Measurements from ENCODE around the gene PPCDC. TPM values are rescaled to one million over a fixed set of nuclear protein-coding genes. Genes with fewer than 3 reads are reported as not detected.

The PPCDC gene
- polyA plus RNA-seq, 1 experiment: 5.5 TPM

DNA sequence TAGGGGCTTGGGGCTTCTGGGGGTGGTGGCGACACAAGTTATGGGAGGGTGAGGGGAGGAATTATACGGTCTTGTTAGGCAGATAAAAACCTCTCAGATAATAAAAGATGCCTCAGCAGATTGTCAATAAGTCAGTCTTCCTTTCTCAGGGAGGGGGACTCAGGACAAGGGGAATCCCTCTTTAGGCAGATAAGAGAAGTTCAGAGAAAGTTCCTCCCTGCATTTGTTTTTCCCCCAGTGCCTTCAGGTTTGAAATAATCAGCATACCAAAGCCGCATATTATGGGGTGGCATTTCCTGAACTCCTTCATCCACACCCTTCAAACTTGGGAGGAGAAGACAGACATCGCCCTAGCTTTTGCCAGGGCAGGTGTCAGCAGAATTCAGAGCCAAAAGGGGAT is 8.5 kb downstream of the PPCDC start:
- POLR2A ChIA-PET: no interaction called here
- TF ChIP-seq CTCF (IDR thresholded peaks at IDR 0.05; ENCODE audit: low read depth, low read length): no peak
- Histone ChIP-seq H3K27ac (ENCODE audit: low read depth, low read length) (no peak overlapping the region), H3K27me3 (ENCODE audit: control insufficient read depth, insufficient read depth, low read length) (no peaks in the 10 kb centered on the region), H3K4me3 (ENCODE audit: low read depth, low read length) (no peak overlapping the region), H3K9me3 (ENCODE audit: control insufficient read depth, insufficient read depth, low read length) (no peaks in the 10 kb centered on the region)
- CTCF ChIA-PET: interaction anchor here (3.6 to 4.2 kb wide), 2 partner anchors 12 to 172 kb away, joined by 25 to 63 read pairs; no protein-coding TSS in a partner anchor
- DNase-seq (ENCODE audit: low read depth, low spot score): no peak

GRCh38 chr15:75032395-75032794 is 9.0 kb downstream of the PPCDC start:
- Histone ChIP-seq H3K4me3 (ENCODE audit: low read depth, low read length) (no peak overlapping the region), H3K27ac (ENCODE audit: low read depth, low read length) (no peak overlapping the region), H3K9me3 (ENCODE audit: control insufficient read depth, insufficient read depth, low read length) (no peaks in the 10 kb centered on the region), H3K27me3 (ENCODE audit: control insufficient read depth, insufficient read depth, low read length) (no peaks in the 10 kb centered on the region)
- ChIA-PET CTCF (interaction anchor here (4.2 kb wide), 1 partner anchor 11 kb away, joined by 25 read pairs; no protein-coding TSS in a partner anchor), POLR2A (interaction anchor here (0.6 kb wide), 1 partner anchor 330 kb away, joined by 3 read pairs; no protein-coding TSS in a partner anchor)
- no peak for DNase-seq (ENCODE audit: low read depth, low spot score)
- no peak for TF ChIP-seq CTCF (IDR thresholded peaks at IDR 0.05; ENCODE audit: low read depth, low read length)

DNA sequence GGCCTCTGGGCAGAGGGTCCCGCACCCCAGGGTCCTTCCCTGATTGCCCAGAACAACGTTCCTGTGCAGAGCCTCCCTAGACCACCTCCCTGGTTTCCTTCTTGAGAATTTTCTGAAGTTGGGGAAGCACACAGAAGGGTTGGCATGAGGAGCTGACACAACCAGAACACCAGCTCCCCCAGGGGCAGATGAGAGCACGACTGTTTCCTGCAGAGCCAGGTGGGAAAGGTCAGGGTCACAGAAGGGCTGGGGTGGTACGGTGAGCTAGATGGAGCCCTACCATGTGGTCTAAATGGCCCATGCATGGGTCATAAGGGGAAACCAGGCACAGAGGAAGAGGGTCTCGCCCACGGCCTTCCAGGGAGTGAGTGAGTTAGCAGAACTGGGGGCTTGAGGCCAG is 10.4 kb downstream of the PPCDC start:
- no peaks in the 10 kb centered on the region for H3K9me3 ChIP-seq (ENCODE audit: control insufficient read depth, insufficient read depth, low read length)

DNA sequence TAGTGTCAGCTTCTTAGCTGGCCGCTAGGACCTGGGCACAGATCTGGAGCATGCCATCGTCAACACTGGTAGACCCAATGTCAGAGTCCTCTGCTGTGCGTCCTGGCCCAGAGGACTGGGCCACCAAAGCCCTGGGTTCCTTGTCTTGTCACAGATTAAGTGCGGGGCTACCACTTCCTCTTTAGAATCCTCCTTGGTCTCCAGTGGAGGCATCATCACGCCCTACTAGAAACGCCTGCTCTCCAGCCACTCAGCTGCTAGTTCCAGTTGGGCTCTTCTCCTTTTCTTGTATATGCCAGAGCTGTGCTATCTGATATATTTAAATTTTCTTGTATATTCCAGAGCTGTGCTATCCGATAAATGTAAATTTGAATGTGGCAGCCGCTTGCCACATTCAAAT is 11.2 kb downstream of the PPCDC start:
- TF ChIP-seq CTCF (IDR thresholded peaks at IDR 0.05; ENCODE audit: low read depth, low read length): no peak
- CTCF ChIA-PET: interaction anchor here (1.0 to 2.3 kb wide), 2 partner anchors 9 to 170 kb away, joined by 4 to 7 read pairs; no protein-coding TSS in a partner anchor
- Histone ChIP-seq H3K27ac (ENCODE audit: low read depth, low read length) (no peak overlapping the region), H3K4me3 (ENCODE audit: low read depth, low read length) (no peak overlapping the region), H3K27me3 (ENCODE audit: control insufficient read depth, insufficient read depth, low read length) (no peaks in the 10 kb centered on the region), H3K9me3 (ENCODE audit: control insufficient read depth, insufficient read depth, low read length) (no peaks in the 10 kb centered on the region)
- no peak for DNase-seq (ENCODE audit: low read depth, low spot score)
- POLR2A ChIA-PET: no interaction called here

More for the DNA sequence above, 10.4 kb downstream of the PPCDC start:
- no peak for TF ChIP-seq CTCF (IDR thresholded peaks at IDR 0.05; ENCODE audit: low read depth, low read length)
- Histone ChIP-seq H3K27me3 (ENCODE audit: control insufficient read depth, insufficient read depth, low read length) (no peaks in the 10 kb centered on the region), H3K27ac (ENCODE audit: low read depth, low read length) (no peak overlapping the region), H3K4me3 (ENCODE audit: low read depth, low read length) (no peak overlapping the region)
- no peak for DNase-seq (ENCODE audit: low read depth, low spot score)
- ChIA-PET POLR2A (no interaction called here), CTCF (interaction anchor here (2.3 kb wide), 1 partner anchor 10 kb away, joined by 7 read pairs; no protein-coding TSS in a partner anchor)

DNA sequence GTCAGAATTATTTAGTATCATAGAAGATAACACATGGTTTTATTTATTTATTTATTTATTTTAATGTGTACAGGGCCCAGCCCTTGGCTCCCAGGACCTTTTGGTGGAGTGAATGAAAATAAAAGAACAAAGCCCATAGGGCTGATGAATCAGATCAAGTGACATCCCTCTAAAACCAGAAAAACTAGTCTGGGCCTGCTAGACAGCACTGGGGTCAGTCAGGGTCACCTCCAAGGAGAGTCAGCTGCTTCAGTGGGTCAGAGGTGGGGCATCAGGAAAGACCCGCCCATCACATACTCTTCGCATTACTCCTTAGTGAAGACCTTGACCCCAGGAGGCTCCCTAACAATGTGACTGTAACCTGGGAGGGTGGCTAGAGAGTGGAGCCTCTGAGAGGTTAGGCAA is 12.8 kb downstream of the PPCDC start:
- DNase-seq (ENCODE audit: low read depth, low spot score): no peak
- no peak for TF ChIP-seq CTCF (IDR thresholded peaks at IDR 0.05; ENCODE audit: low read depth, low read length)
- H3K27me3 ChIP-seq (ENCODE audit: control insufficient read depth, insufficient read depth, low read length): no peaks in the 10 kb centered on the region
- ChIA-PET CTCF (interaction anchor here (0.6 kb wide), 1 partner anchor 106 kb away, joined by 3 read pairs; no protein-coding TSS in a partner anchor), POLR2A (interaction anchor here (1.3 kb wide), 1 partner anchor 165 kb away, joined by 5 read pairs; the partner anchor contains the start of gene C15orf39)
- no peak overlapping the region for H3K4me3 ChIP-seq (ENCODE audit: low read depth, low read length)
- no peak overlapping the region for H3K27ac ChIP-seq (ENCODE audit: low read depth, low read length)
- H3K9me3 ChIP-seq (ENCODE audit: control insufficient read depth, insufficient read depth, low read length): no peaks in the 10 kb centered on the region

All from AG04450 (cell line).